GM12892 (cell line): ENCODE data around the gene GPR139.

Experiments used
- POLR2A ChIP-seq: IDR thresholded peaks from 2 replicates; pipeline ENCODE4 v1.6.1; 2011; ENCODE audit warnings: low read depth, low read length, control low read depth
- POLR2AphosphoS5 ChIP-seq: IDR thresholded peaks from 2 replicates; pipeline ENCODE4 v1.6.1; 2011; ENCODE audit warnings: low read depth, low read length, control low read depth

- TF ChIP-seq POLR2A (no peak), POLR2AphosphoS5 (no peak)
Measured at GRCh38 chr16:20053336-20053735, 20.4 kb downstream of the GPR139 start.
